BE2C (cell line): ENCODE results near the gene APOOL.

Experiments
- DNase-seq: peaks from one replicate; pipeline ENCODE4 v3.0.0-alpha.2; 2020
- H3K27me3 ChIP-seq: fragments of 250-450 bp; sonication (Bioruptor Pico); 2 replicates; pipeline ENCODE4 v1.5.1; 2020; ENCODE audit warnings: mild to moderate bottlenecking
- H3K36me3 ChIP-seq: fragments of 250-450 bp; sonication (Bioruptor Pico); 2 replicates; pipeline ENCODE4 v1.5.1; 2020; ENCODE audit warnings: mild to moderate bottlenecking
- H3K4me1 ChIP-seq: fragments of 250-450 bp; sonication (Bioruptor Pico); 2 replicates; pipeline ENCODE4 v1.5.1; 2020
- H3K4me3 ChIP-seq: 2 replicates; pipeline ENCODE4 v1.5.1; 2011; ENCODE audit warnings: low read depth, low read length
- H3K9me3 ChIP-seq: fragments of 250-450 bp; sonication (Bioruptor Pico); 2 replicates; pipeline ENCODE4 v1.5.1; 2020
- CTCF ChIP-seq: IDR thresholded peaks from 2 replicates; pipeline ENCODE4 v1.5.1; 2012; ENCODE audit warnings: mild to moderate bottlenecking, low read depth, low read length

The APOOL gene

GRCh38 chrX:85114171-85114570 is 110.5 kb downstream of the APOOL start:
- no peaks in the 10 kb centered on the region for H3K9me3 ChIP-seq
- no peaks in the 10 kb centered on the region for H3K27me3 ChIP-seq
- no peaks in the 10 kb centered on the region for H3K36me3 ChIP-seq
- no peak overlapping the region for H3K4me3 ChIP-seq
- no peak for TF ChIP-seq CTCF
- H3K4me1 ChIP-seq: no peaks in the 10 kb centered on the region
- DNase-seq: no peak

GRCh38 chrX:85114776-85115175 is 111.1 kb downstream of the APOOL start:
- no peaks in the 10 kb centered on the region for H3K27me3 ChIP-seq
- no peak overlapping the region for H3K4me3 ChIP-seq
- no peaks in the 10 kb centered on the region for H3K9me3 ChIP-seq
- H3K4me1 ChIP-seq: no peaks in the 10 kb centered on the region
- TF ChIP-seq CTCF: no peak
- no peaks in the 10 kb centered on the region for H3K36me3 ChIP-seq
- no peak for DNase-seq

- Histone ChIP-seq H3K4me3 (no peak overlapping the region), H3K36me3 (no peaks in the 10 kb centered on the region), H3K9me3 (no peaks in the 10 kb centered on the region), H3K27me3 (no peaks in the 10 kb centered on the region), H3K4me1 (no peaks in the 10 kb centered on the region)
- no peak for TF ChIP-seq CTCF
- DNase-seq: no peak
Observed at GRCh38 chrX:85115252-85115651, 111.6 kb downstream of the APOOL start.

GRCh38 chrX:85136409-85136808 is 132.7 kb downstream of the APOOL start:
- Histone ChIP-seq H3K4me1 (no peaks in the 10 kb centered on the region), H3K4me3 (no peak overlapping the region), H3K9me3 (no peaks in the 10 kb centered on the region), H3K36me3 (no peaks in the 10 kb centered on the region), H3K27me3 (no peaks in the 10 kb centered on the region)
- no peak for TF ChIP-seq CTCF
- no peak for DNase-seq

- DNase-seq: no peak
- no peak overlapping the region for H3K4me3 ChIP-seq
- H3K9me3 ChIP-seq: no peaks in the 10 kb centered on the region
- H3K36me3 ChIP-seq: no peaks in the 10 kb centered on the region
- TF ChIP-seq CTCF: no peak
- no peaks in the 10 kb centered on the region for H3K4me1 ChIP-seq
- H3K27me3 ChIP-seq: no peaks in the 10 kb centered on the region
Observed at GRCh38 chrX:85139422-85139821, 135.7 kb downstream of the APOOL start.

GRCh38 chrX:85140964-85141363 is 137.3 kb downstream of the APOOL start:
- Histone ChIP-seq H3K4me3 (no peak overlapping the region), H3K27me3 (no peaks in the 10 kb centered on the region), H3K36me3 (no peaks in the 10 kb centered on the region), H3K4me1 (no peaks in the 10 kb centered on the region), H3K9me3 (no peaks in the 10 kb centered on the region)
- DNase-seq: no peak
- TF ChIP-seq CTCF: no peak
